Transverse colon (tissue), 4 donors: Measurements from ENCODE around the gene SELPLG. TPM values are rescaled to one million over a fixed set of nuclear protein-coding genes. Genes with fewer than 3 reads are reported as not detected.

Source experiments
- DNase-seq: peaks from one replicate; pipeline ENCODE4 v3.0.0-alpha.2; 2019
- H3K27ac ChIP-seq, 4 donors: fragments of 200-600 bp; sonication (generic); 2 replicates each; pipeline ENCODE4 v1.5.1; 2016 to 2018; ENCODE audit warnings: inconsistent platforms in 4 of 4
- H3K27me3 ChIP-seq: fragments of 200-600 bp; sonication (generic); 2 replicates; pipeline ENCODE4 v1.5.1; 2017; ENCODE audit warnings: inconsistent platforms
- H3K36me3 ChIP-seq, 4 donors: fragments of 200-600 bp; sonication (generic); 2 replicates each; pipeline ENCODE4 v1.5.1; 2017 to 2019; ENCODE audit warnings: inconsistent platforms in 4 of 4
- H3K4me1 ChIP-seq, 4 donors: fragments of 200-600 bp; sonication (generic); 2 replicates each; pipeline ENCODE4 v1.5.1; 2017 to 2020; ENCODE audit warnings: inconsistent platforms in 4 of 4
- H3K4me3 ChIP-seq, 4 donors: fragments of 200-600 bp; sonication (generic); 1 replicate in 1 of 4; 2 replicates in 3 of 4; pipeline versions ENCODE4 v1.5.1 to v1.6.1; 2017 to 2019; ENCODE audit warnings: inconsistent platforms in 4 of 4
- H3K9me3 ChIP-seq, 2 donors: fragments of 200-600 bp; sonication (generic); 2 replicates each; pipeline ENCODE4 v1.5.1; 2017 to 2019; ENCODE audit warnings: inconsistent platforms in 2 of 2
- CTCF ChIP-seq, 5 experiments: fragments of 200-600 bp in 3 of 5; fragments of 450-650 bp in 2 of 5; sonication (generic) in 3 of 5; IDR thresholded peaks; 1 replicate in 2 of 5; 2 replicates in 3 of 5; pipeline ENCODE4 v1.5.1; 2016 to 2017; ENCODE audit warnings: antibody characterized with exemption in 5 of 5, inconsistent platforms in 3 of 5, mild to moderate bottlenecking in 2 of 5, moderate library complexity in 1 of 5
- EP300 ChIP-seq: sonication (generic); formaldehyde crosslinking; IDR thresholded peaks from one replicate; pipeline ENCODE4 v1.6.1; 2017; ENCODE audit warnings: antibody characterized with exemption, low read depth
- POLR2A ChIP-seq: fragments of 450-650 bp; IDR thresholded peaks from one replicate; pipeline ENCODE4 v1.6.1; 2016; ENCODE audit warnings: antibody characterized with exemption, mild to moderate bottlenecking, moderate library complexity
- POLR2AphosphoS5 ChIP-seq, 3 donors: sonication (generic); formaldehyde crosslinking; IDR thresholded peaks; one replicate each; pipeline ENCODE4 v1.6.1; 2016; ENCODE audit warnings: antibody characterized with exemption in 3 of 3
- WGBS, 2 donors: methylation state at CpG; one replicate each; pipeline ENCODE4 v1.1.5; 2018; ENCODE audit warnings: low coverage in 1 of 2; 5-methylcytosine and 5-hydroxymethylcytosine counted together
- in situ Hi-C, 4 donors: fragments of 200-750 bp; cut with MboI; loops; one replicate each; pipeline versions ENCODE4 v1.15.0 to v1.15.1; 2017; ENCODE audit warnings: low sequenced_read_pairs in 3 of 4, low pct_ligation_motif_present in 1 of 4, low pct_unique_long_range_greater_than_20kb in 1 of 4
- intact Hi-C: fragments of 100-400 bp; cut with DNase I; formaldehyde crosslinking; loops from one replicate; pipeline ENCODE4 v1.15.1; 2023; ENCODE audit warnings: low total_unique reads
- total RNA-seq, 4 donors: library from RNA; depleted of rRNA; stranded (reverse); fragments of >200 nt; gene quantifications; one replicate each; pipeline ENCODE4 v1.1.0, GENCODE V29; 2016

Gene SELPLG
- total RNA-seq, 4 donors from 2014 or later: 1.6 to 9.4 (median 3.6) TPM

DNA sequence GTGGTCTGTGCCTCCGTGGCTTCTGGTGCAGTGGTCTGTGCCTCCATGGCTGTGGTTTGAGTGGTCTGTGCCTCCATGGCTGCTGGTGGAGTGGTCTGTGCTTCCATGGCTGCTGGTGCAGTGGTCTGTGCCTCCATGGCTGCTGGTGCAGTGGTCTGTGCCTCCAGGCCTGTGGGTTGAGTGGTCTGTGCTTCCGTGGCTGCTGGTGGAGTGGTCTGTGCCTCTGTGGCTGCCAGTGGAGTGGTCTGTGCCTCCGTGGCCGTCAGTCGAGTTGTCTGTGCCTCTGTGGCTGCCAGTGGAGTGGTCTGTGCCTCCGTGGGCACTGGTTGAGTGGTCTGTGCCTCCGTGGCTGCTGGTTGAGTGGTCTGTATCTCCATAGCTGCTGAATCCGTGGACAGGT lies 10.1 kb downstream of the SELPLG start:
- peaks cover 0 to 19% (median 2%) of the 10 kb centered on the region in 4 donors for H3K4me1 ChIP-seq
- no peak overlapping the region for H3K27ac ChIP-seq
- intact Hi-C loops: no loop called here
- no peak for TF ChIP-seq POLR2A
- no peak for TF ChIP-seq EP300
- no peak for TF ChIP-seq POLR2AphosphoS5 (IDR thresholded peaks at IDR 0.05)
- no peak for TF ChIP-seq CTCF (IDR thresholded peaks at IDR 0.05)
- H3K4me3 ChIP-seq: no peak overlapping the region
- H3K36me3 ChIP-seq: no peaks in the 10 kb centered on the region
- WGBS, 2 donors: 92% methylated on average over 8 of the region's 8 CpGs; no CpG with 5 or more reads in 1 of the 2 donors
- no peaks in the 10 kb centered on the region for H3K27me3 ChIP-seq
- in situ Hi-C loops: no loop called here
- H3K9me3 ChIP-seq: no peaks in the 10 kb centered on the region
- no peak for DNase-seq

DNA sequence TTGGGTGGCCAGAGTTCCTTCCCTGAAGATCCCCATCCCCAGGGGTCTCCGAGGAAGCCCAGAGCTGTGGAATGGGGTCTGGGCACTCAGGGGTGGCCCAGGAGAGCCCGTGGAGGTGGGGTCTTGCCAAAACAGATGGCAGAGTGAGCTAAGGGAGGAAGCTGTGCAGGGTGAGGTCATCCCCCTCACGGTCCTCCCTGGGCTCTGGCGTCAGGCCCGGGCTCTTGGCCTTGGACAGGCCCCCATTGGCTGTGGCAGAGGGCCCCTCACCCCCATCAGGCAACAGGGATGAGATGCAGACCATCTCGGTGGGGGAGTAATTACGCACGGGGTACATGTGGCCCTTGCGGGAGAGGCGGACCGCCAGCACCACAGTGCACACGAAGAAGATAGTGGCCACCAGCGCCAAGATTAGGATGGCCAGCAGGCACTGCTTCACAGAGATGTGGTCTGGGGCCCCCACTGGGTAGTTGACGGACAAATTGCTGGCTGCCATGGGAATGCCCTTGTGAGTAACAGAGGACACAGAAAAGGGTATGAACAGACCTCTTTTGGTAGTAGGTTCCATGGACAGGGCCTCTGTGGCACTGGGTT lies 10.7 kb downstream of the SELPLG start:
- in situ Hi-C loops: no loop called here
- DNase-seq: no peak
- no peak for TF ChIP-seq POLR2AphosphoS5 (IDR thresholded peaks at IDR 0.05)
- TF ChIP-seq POLR2A: no peak
- no peak for TF ChIP-seq CTCF (IDR thresholded peaks at IDR 0.05)
- no peak for TF ChIP-seq EP300
- no peaks in the 10 kb centered on the region for H3K27me3 ChIP-seq
- no peak overlapping the region for H3K4me3 ChIP-seq
- no peaks in the 10 kb centered on the region for H3K9me3 ChIP-seq
- 89% methylated on average over 14 of the region's 14 CpGs; no CpG with 5 or more reads in 1 of the 2 donors for WGBS, 2 donors
- intact Hi-C loops: no loop called here
- H3K36me3 ChIP-seq: no peaks in the 10 kb centered on the region
- peaks cover 0 to 18% (median 0%) of the 10 kb centered on the region in 4 donors for H3K4me1 ChIP-seq
- H3K27ac ChIP-seq: no peak overlapping the region

DNA sequence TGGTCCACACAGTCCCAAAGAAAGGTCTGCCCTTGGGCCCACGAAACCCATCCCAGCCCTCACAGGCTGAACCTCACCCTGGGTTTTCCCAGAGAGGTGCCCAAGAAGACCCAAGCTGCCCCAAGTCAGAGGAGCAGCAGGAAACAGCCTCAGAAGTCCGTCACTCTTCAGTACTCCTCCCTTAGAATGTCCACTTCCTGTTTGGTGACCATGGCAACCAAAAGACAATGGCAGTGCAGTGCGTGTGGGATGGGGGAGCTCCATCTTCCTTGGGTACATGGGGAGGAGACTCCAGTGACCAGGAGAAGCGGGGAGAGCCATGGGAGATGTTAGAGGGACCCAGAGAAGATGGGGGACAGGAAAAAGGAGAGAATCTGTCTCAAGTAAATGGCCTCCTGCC lies 11.3 kb downstream of the SELPLG start:
- DNase-seq: no peak
- peaks cover 0 to 15% (median 0%) of the 10 kb centered on the region in 4 donors for H3K4me1 ChIP-seq
- H3K36me3 ChIP-seq: no peaks in the 10 kb centered on the region
- H3K4me3 ChIP-seq: no peak overlapping the region
- H3K9me3 ChIP-seq: no peaks in the 10 kb centered on the region
- peak overlapping the region in 1 of 4 donors; percentile 3 for H3K27ac ChIP-seq
- H3K27me3 ChIP-seq: no peaks in the 10 kb centered on the region
- TF ChIP-seq POLR2AphosphoS5 (IDR thresholded peaks at IDR 0.05) (no peak), EP300 (no peak), CTCF (IDR thresholded peaks at IDR 0.05) (no peak), POLR2A (no peak)
- WGBS, 2 donors: 27 to 50% methylated on average over 3 to 4 of the region's 4 CpGs
- in situ Hi-C loops (no loop called here), intact Hi-C loops (no loop called here)

GRCh38 chr12:108621161-108621560 lies 12.5 kb downstream of the SELPLG start:
- in situ Hi-C loops (no loop called here), intact Hi-C loops (no loop called here)
- H3K4me1 ChIP-seq: peaks cover 0 to 20% (median 0%) of the 10 kb centered on the region in 4 donors
- no peak overlapping the region for H3K27ac ChIP-seq
- no peak for TF ChIP-seq EP300
- no peak for TF ChIP-seq POLR2AphosphoS5 (IDR thresholded peaks at IDR 0.05)
- no peak for TF ChIP-seq POLR2A
- no peak for TF ChIP-seq CTCF (IDR thresholded peaks at IDR 0.05)
- no peak for DNase-seq
- no peaks in the 10 kb centered on the region for H3K9me3 ChIP-seq
- no peaks in the 10 kb centered on the region for H3K36me3 ChIP-seq
- 81 to 83% methylated on average over 3 of the region's 3 CpGs for WGBS, 2 donors
- no peaks in the 10 kb centered on the region for H3K27me3 ChIP-seq
- H3K4me3 ChIP-seq: no peak overlapping the region
